ENCODE measurements around the gene SLC35A4. TPM values are rescaled to one million over a fixed set of nuclear protein-coding genes. Genes with fewer than 3 reads are reported as not detected.

SLC35A4 gene
- total and polyA plus RNA-seq, 2 donors (not counting 1 experiment from before 2014, with no cell fraction given), result 48.6 to 57.8 TPM

DNA sequence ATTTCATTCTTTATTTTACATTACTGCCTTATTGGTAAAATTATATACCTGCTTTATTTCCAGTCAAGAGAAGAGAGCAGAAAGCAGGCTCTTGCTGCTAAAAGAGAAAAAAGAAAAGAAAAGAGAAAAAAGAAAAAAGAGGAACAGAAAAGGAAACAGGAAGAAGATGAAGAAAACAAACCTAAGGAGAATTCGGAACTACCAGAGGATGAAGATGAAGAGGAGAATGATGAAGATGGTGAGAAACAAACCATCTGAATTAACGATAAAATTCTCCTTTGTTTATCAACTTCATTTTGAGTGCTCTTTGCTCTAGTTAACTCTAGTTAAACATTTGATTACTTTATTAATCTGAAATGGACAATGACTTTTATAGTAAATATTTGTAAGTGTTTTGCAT, 40.6 kb upstream of the SLC35A4 start:
- H3K36me3 ChIP-seq (replicated peaks in 1 of 2; ENCODE audit: control extremely low read depth in 1 of 2, control insufficient read depth in 1 of 2, extremely low read depth in 1 of 2, insufficient read depth in 2 of 2, low read length in 1 of 2), result peaks cover 15 to 36% of the 10 kb centered on the region in 2 experiments
- WGBS (ENCODE audit: insufficient coverage), result no CpG with 5 or more reads among the region's 2 CpGs
- Mint-ChIP-seq H3K9me3 (ENCODE audit: insufficient read depth) (no peaks in the 10 kb centered on the region), H3K27ac (peak overlapping the region; percentile 35), H3K4me1 (peaks cover 11% of the 10 kb centered on the region), H3K27me3 (no peaks in the 10 kb centered on the region), H3K4me3 (no peak overlapping the region)
- ChIA-PET CTCF (interaction anchor here (1.5 kb wide), 1 partner anchor 9 kb away, joined by 3 read pairs; no protein-coding TSS in a partner anchor), POLR2A (no interaction called here)
- no peaks in the 10 kb centered on the region for H4K20me1 ChIP-seq (ENCODE audit: control insufficient read depth, insufficient read depth, low read length, poor library complexity, severe bottlenecking)
- H3K4me2 ChIP-seq (replicated peaks; ENCODE audit: low read depth, low read length, poor library complexity, severe bottlenecking), result peak overlapping the region; percentile 13
- H3K4me1 ChIP-seq (ENCODE audit: control insufficient read depth in 2 of 2, insufficient read depth in 2 of 2, low read length in 2 of 2), result peaks cover 0 to 5% of the 10 kb centered on the region in 2 donors
- no peak overlapping the region for H2AFZ ChIP-seq (ENCODE audit: insufficient read depth, low read depth, low read length, poor library complexity, severe bottlenecking)
- H3K27me3 ChIP-seq (replicated peaks in 1 of 4; ENCODE audit: control extremely low read depth in 1 of 4, control insufficient read depth in 3 of 4, insufficient read depth in 4 of 4, low read length in 3 of 4), result no peaks in the 10 kb centered on the region
- intact Hi-C loops (cut with micrococcal nuclease), result no loop called here
- no peak for TF ChIP-seq EZH2 (IDR thresholded peaks at IDR 0.05; ENCODE audit: borderline replicate concordance, insufficient read depth, low read depth, low read length, poor library complexity, severe bottlenecking)
- TF ChIP-seq, protein P1, sequence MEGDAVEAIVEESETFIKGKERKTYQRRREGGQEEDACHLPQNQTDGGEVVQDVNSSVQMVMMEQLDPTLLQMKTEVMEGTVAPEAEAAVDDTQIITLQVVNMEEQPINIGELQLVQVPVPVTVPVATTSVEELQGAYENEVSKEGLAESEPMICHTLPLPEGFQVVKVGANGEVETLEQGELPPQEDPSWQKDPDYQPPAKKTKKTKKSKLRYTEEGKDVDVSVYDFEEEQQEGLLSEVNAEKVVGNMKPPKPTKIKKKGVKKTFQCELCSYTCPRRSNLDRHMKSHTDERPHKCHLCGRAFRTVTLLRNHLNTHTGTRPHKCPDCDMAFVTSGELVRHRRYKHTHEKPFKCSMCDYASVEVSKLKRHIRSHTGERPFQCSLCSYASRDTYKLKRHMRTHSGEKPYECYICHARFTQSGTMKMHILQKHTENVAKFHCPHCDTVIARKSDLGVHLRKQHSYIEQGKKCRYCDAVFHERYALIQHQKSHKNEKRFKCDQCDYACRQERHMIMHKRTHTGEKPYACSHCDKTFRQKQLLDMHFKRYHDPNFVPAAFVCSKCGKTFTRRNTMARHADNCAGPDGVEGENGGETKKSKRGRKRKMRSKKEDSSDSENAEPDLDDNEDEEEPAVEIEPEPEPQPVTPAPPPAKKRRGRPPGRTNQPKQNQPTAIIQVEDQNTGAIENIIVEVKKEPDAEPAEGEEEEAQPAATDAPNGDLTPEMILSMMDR (IDR thresholded peaks at IDR 0.05), result no peak
- no peak for ATAC-seq (ENCODE audit: low read depth)
- no peak overlapping the region for H3K9ac ChIP-seq (ENCODE audit: low read length)
- no peaks in the 10 kb centered on the region for H3K79me2 ChIP-seq (ENCODE audit: control insufficient read depth, insufficient read depth, low read length)
- no peak for DNase-seq
- H3K9me3 ChIP-seq (ENCODE audit: control extremely low read depth in 1 of 3, control insufficient read depth in 2 of 3, insufficient read depth in 1 of 3, low read length in 2 of 3), result no peaks in the 10 kb centered on the region
- H3K4me3 ChIP-seq (ENCODE audit: control extremely low read depth in 1 of 5, extremely low read depth in 1 of 5, insufficient read depth in 1 of 5, low read depth in 2 of 5, low read length in 4 of 5), result no peak overlapping the region
- H3K27ac ChIP-seq (ENCODE audit: low read length in 2 of 2), result peak overlapping the region in 1 of 2 donors; percentile 41

DNA sequence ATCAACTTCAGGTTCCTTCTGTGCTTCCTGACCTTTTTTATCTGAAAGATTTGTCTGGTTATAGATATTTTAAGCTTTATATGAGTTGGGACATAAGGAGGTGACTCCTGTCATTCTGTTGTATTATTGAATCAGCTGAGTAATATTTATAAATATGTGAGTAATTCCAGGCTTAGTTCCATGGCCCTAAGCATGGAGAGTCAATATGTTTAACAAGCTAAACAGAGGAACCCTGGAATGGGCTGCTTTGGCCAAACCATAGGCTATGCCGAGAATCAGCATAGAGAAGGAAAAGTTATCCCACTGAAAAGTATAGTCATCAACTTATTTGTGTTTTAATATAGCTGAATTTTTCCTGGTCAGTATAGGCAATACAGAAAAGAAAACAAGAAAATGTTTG, 24.4 kb upstream of the SLC35A4 start:
- H3K27ac ChIP-seq (ENCODE audit: low read length in 2 of 2), result peak overlapping the region in 1 of 2 donors; percentile 7
- CTCF ChIA-PET, result no interaction called here
- no peaks in the 10 kb centered on the region for H4K20me1 ChIP-seq (ENCODE audit: control insufficient read depth, insufficient read depth, low read length, poor library complexity, severe bottlenecking)
- H3K4me1 Mint-ChIP-seq, result peaks cover 1% of the 10 kb centered on the region
- no peaks in the 10 kb centered on the region for H3K27me3 ChIP-seq (replicated peaks in 1 of 4; ENCODE audit: control extremely low read depth in 1 of 4, control insufficient read depth in 3 of 4, insufficient read depth in 4 of 4, low read length in 3 of 4)
- no peak overlapping the region for H3K27ac Mint-ChIP-seq
- no peak overlapping the region for H2AFZ ChIP-seq (ENCODE audit: insufficient read depth, low read depth, low read length, poor library complexity, severe bottlenecking)
- H3K36me3 ChIP-seq (replicated peaks in 1 of 2; ENCODE audit: control extremely low read depth in 1 of 2, control insufficient read depth in 1 of 2, extremely low read depth in 1 of 2, insufficient read depth in 2 of 2, low read length in 1 of 2), result peaks cover 8 to 58% of the 10 kb centered on the region in 2 experiments
- no peaks in the 10 kb centered on the region for H3K27me3 Mint-ChIP-seq
- no peak overlapping the region for H3K4me3 Mint-ChIP-seq
- no peaks in the 10 kb centered on the region for H3K79me2 ChIP-seq (ENCODE audit: control insufficient read depth, insufficient read depth, low read length)
- no peak for TF ChIP-seq EZH2 (IDR thresholded peaks at IDR 0.05; ENCODE audit: borderline replicate concordance, insufficient read depth, low read depth, low read length, poor library complexity, severe bottlenecking)
- TF ChIP-seq, protein P1 (IDR thresholded peaks at IDR 0.05), result no peak
- no peak overlapping the region for H3K9ac ChIP-seq (ENCODE audit: low read length)
- no peak overlapping the region for H3K4me2 ChIP-seq (replicated peaks; ENCODE audit: low read depth, low read length, poor library complexity, severe bottlenecking)
- POLR2A ChIA-PET, result interaction anchor here (0.5 to 0.6 kb wide), 2 partner anchors 24 to 191 kb away, joined by 3 to 5 read pairs; no protein-coding TSS in a partner anchor
- intact Hi-C loops (cut with micrococcal nuclease), result no loop called here
- H3K9me3 Mint-ChIP-seq (ENCODE audit: insufficient read depth), result no peaks in the 10 kb centered on the region
- H3K9me3 ChIP-seq (ENCODE audit: control extremely low read depth in 1 of 3, control insufficient read depth in 2 of 3, insufficient read depth in 1 of 3, low read length in 2 of 3), result no peaks in the 10 kb centered on the region
- ATAC-seq (ENCODE audit: low read depth), result no peak
- no peak overlapping the region for H3K4me3 ChIP-seq (ENCODE audit: control extremely low read depth in 1 of 5, extremely low read depth in 1 of 5, insufficient read depth in 1 of 5, low read depth in 2 of 5, low read length in 4 of 5)
- no peak for DNase-seq
- H3K4me1 ChIP-seq (ENCODE audit: control insufficient read depth in 2 of 2, insufficient read depth in 2 of 2, low read length in 2 of 2), result no peaks in the 10 kb centered on the region
- WGBS (ENCODE audit: insufficient coverage), result no CpG with 5 or more reads among the region's 1 CpG

All from B cell (primary cell).